ENCODE measurements around the gene ST3GAL2.

ST3GAL2 gene

GRCh38 chr16:70481929-70482536 is 43.1 kb upstream of the ST3GAL2 start:
- no peak for TF ChIP-seq EZH2phosphoT487 (IDR thresholded peaks at IDR 0.05; ENCODE audit: low read depth)
- no peak for TF ChIP-seq CTCF (IDR thresholded peaks at IDR 0.05; ENCODE audit: low read depth, low read length)
- no peaks in the 10 kb centered on the region for H3K27me3 ChIP-seq (ENCODE audit: low read depth, low read length)
- no peak overlapping the region for H3K9ac ChIP-seq (ENCODE audit: low read length)
- peaks cover 38% of the 10 kb centered on the region for H3K36me3 ChIP-seq (replicated peaks; ENCODE audit: low read depth, low read length)
- no peak overlapping the region for H3K4me3 ChIP-seq (ENCODE audit: low read length)
- H4K20me1 ChIP-seq (ENCODE audit: insufficient read depth, low read length), result no peaks in the 10 kb centered on the region
- H2AFZ ChIP-seq (ENCODE audit: low read depth, low read length), result no peak overlapping the region
- H3K4me2 ChIP-seq (ENCODE audit: low read length), result no peak overlapping the region
- H3K9me3 ChIP-seq (ENCODE audit: insufficient read depth, low read length), result no peaks in the 10 kb centered on the region
- no peak overlapping the region for H3K27ac ChIP-seq (ENCODE audit: low read length)
- peaks cover 63% of the 10 kb centered on the region for H3K4me1 ChIP-seq (ENCODE audit: low read length)
- H3K79me2 ChIP-seq (ENCODE audit: low read length), result no peaks in the 10 kb centered on the region

- H3K79me2 ChIP-seq (ENCODE audit: low read length), result no peaks in the 10 kb centered on the region
- H2AFZ ChIP-seq (ENCODE audit: low read depth, low read length), result no peak overlapping the region
- peaks cover 77% of the 10 kb centered on the region for H3K4me1 ChIP-seq (ENCODE audit: low read length)
- no peaks in the 10 kb centered on the region for H3K9me3 ChIP-seq (ENCODE audit: insufficient read depth, low read length)
- H3K27me3 ChIP-seq (ENCODE audit: low read depth, low read length), result no peaks in the 10 kb centered on the region
- TF ChIP-seq CTCF (IDR thresholded peaks at IDR 0.05; ENCODE audit: low read depth, low read length) (no peak), EZH2phosphoT487 (IDR thresholded peaks at IDR 0.05; ENCODE audit: low read depth) (no peak)
- H3K4me3 ChIP-seq (ENCODE audit: low read length), result no peak overlapping the region
- no peaks in the 10 kb centered on the region for H4K20me1 ChIP-seq (ENCODE audit: insufficient read depth, low read length)
- H3K9ac ChIP-seq (ENCODE audit: low read length), result no peak overlapping the region
- peaks cover 41% of the 10 kb centered on the region for H3K36me3 ChIP-seq (replicated peaks; ENCODE audit: low read depth, low read length)
- H3K4me2 ChIP-seq (ENCODE audit: low read length), result peak overlapping the region; percentile 10; the same call in 1 of the 2 replicates
- H3K27ac ChIP-seq (ENCODE audit: low read length), result no peak overlapping the region
These were observed 41.5 kb upstream of the ST3GAL2 start for GRCh38 chr16:70480127-70481105.

GRCh38 chr16:70478912-70479341 is 40.0 kb upstream of the ST3GAL2 start:
- Histone ChIP-seq H4K20me1 (ENCODE audit: insufficient read depth, low read length) (no peaks in the 10 kb centered on the region), H3K27ac (ENCODE audit: low read length) (no peak overlapping the region), H3K36me3 (replicated peaks; ENCODE audit: low read depth, low read length) (peaks cover 42% of the 10 kb centered on the region), H3K4me3 (ENCODE audit: low read length) (no peak overlapping the region), H3K4me1 (ENCODE audit: low read length) (peaks cover 90% of the 10 kb centered on the region), H3K79me2 (ENCODE audit: low read length) (no peaks in the 10 kb centered on the region), H3K4me2 (ENCODE audit: low read length) (no peak overlapping the region), H2AFZ (ENCODE audit: low read depth, low read length) (no peak overlapping the region), H3K27me3 (ENCODE audit: low read depth, low read length) (no peaks in the 10 kb centered on the region), H3K9me3 (ENCODE audit: insufficient read depth, low read length) (no peaks in the 10 kb centered on the region), H3K9ac (ENCODE audit: low read length) (no peak overlapping the region)
- TF ChIP-seq CTCF (IDR thresholded peaks at IDR 0.05; ENCODE audit: low read depth, low read length), result no peak
- TF ChIP-seq EZH2phosphoT487 (IDR thresholded peaks at IDR 0.05; ENCODE audit: low read depth), result no peak

GRCh38 chr16:70478169-70478568 is 39.3 kb upstream of the ST3GAL2 start:
- Histone ChIP-seq H3K4me1 (ENCODE audit: low read length) (peaks cover 87% of the 10 kb centered on the region), H3K36me3 (replicated peaks; ENCODE audit: low read depth, low read length) (peaks cover 42% of the 10 kb centered on the region), H3K9me3 (ENCODE audit: insufficient read depth, low read length) (no peaks in the 10 kb centered on the region), H3K4me2 (ENCODE audit: low read length) (peak overlapping the region; percentile 60; the same call in 1 of the 2 replicates), H2AFZ (ENCODE audit: low read depth, low read length) (no peak overlapping the region), H3K27ac (ENCODE audit: low read length) (peak overlapping the region; percentile 98), H4K20me1 (ENCODE audit: insufficient read depth, low read length) (no peaks in the 10 kb centered on the region), H3K4me3 (ENCODE audit: low read length) (no peak overlapping the region), H3K9ac (ENCODE audit: low read length) (peak overlapping the region; percentile 68; the same call in 1 of the 2 replicates), H3K27me3 (ENCODE audit: low read depth, low read length) (no peaks in the 10 kb centered on the region), H3K79me2 (ENCODE audit: low read length) (no peaks in the 10 kb centered on the region)
- TF ChIP-seq CTCF (IDR thresholded peaks at IDR 0.05; ENCODE audit: low read depth, low read length) (no peak), EZH2phosphoT487 (IDR thresholded peaks at IDR 0.05; ENCODE audit: low read depth) (no peak)
